GM19238 (cell line): Measurements from ENCODE around the gene TOB1.

Experiments
- DNase-seq: peaks from one replicate; pipeline ENCODE4 v3.0.0; 2011; ENCODE audit warnings: low spot score; ENCODE audit not compliant: insufficient read length

Gene TOB1

GRCh38 chr17:50832267-50832863 is 33.8 kb downstream of the TOB1 start:
- no peak for DNase-seq

- DNase-seq, result no peak
Observed at GRCh38 chr17:50831471-50831928, 34.7 kb downstream of the TOB1 start.

GRCh38 chr17:50830994-50831393 is 35.2 kb downstream of the TOB1 start:
- no peak for DNase-seq

DNA sequence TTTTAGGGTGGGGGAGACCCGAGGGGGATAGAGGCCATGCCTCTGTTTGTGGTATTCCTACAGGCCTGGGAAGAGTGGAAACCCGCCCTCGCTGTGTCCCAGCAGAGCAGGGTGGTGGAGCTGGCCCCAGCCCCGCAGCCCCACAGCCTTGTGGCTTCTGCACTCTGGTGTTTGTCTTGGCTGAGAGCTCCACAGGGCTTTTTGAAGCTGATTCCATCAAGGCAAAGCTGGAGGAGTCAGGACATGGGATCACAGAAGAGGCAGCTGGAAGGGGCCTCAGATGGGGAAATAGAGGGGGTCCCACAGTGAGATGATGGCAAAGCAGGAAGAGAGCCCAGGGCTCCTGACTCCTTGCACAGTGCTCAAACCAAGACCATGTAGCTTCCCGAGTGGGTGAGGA is 35.8 kb downstream of the TOB1 start:
- no peak for DNase-seq

DNA sequence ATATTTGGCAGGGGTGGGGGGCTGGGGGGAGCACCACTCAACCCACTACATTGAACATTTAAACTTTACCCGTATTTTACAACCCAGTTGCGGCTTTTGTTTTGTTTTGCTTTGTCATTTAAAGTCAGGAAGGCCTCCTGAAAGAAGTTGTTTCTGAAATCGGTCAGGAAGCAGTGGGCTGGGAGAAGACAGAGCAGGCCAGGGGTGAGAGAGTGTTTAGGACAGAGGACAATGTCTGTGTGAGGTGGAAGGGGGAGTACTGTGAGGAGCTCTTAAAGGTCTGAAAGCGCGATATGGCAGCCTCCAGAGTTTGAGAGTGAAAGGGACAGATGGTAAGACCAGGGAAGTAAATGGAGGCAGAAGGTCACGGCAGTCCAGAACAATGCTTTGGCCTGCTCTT is 36.8 kb downstream of the TOB1 start:
- DNase-seq, result no peak

- DNase-seq, result peak; percentile 50
Observed at GRCh38 chr17:50828508-50829170, 37.5 kb downstream of the TOB1 start.

DNA sequence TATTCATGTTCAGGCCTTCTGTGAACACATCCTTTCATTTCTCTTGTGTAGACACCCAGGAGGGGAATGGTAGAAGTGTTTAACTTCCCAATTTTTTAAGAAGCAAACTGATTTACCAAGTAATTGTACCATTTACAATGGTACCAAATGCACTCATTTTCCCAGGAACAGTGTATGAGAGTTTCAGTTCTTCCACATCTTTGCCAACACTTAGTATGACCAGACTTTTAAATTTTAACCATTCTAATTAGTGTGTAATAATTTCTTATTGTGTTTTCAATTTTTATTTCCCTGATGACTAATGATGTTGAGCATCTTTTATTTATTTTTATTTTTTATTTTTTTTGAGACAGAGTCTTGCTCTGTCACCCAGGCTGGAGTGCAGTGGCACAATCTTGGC is 41.0 kb downstream of the TOB1 start:
- DNase-seq, result no peak

GRCh38 chr17:50824429-50824828 is 41.7 kb downstream of the TOB1 start:
- no peak for DNase-seq

DNA sequence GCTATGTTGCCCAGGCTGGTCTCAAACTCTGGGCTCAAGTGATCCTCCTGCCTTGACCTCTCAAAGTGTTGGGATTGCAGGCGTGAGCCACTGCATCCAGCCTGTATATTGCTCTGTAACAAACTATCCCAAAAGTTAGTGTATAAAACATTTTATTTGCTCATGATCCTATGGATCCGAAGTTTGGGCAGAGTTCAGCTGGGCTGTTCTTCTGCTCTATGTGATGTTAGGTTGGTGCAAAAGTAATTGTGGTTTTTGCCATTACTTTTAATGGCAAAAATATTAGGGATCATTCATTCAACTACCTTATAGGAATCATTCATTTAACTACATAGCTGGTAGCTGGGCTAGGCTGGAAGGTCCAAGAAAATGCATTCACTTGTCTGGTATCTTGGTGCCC is 43.6 kb downstream of the TOB1 start:
- no peak for DNase-seq

DNA sequence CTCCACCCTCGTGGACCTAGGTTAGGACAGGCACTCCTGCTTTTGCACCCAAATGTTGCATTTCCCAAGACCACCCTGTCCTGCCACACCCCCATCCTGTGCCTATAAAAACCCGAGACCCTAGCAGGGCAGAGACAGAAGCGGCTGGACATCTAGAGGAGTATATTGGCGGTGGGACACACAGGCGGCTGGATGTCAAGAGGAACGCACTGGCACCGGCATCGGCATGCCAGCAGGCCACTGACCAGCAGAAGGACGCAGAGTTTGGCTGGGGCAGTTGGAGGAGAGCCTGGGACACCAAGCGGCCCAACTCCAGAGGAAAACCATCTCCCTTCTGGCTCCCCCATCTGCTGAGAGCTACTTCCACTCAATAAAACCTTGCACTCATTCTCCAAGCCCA is 45.5 kb downstream of the TOB1 start:
- DNase-seq, result no peak

DNA sequence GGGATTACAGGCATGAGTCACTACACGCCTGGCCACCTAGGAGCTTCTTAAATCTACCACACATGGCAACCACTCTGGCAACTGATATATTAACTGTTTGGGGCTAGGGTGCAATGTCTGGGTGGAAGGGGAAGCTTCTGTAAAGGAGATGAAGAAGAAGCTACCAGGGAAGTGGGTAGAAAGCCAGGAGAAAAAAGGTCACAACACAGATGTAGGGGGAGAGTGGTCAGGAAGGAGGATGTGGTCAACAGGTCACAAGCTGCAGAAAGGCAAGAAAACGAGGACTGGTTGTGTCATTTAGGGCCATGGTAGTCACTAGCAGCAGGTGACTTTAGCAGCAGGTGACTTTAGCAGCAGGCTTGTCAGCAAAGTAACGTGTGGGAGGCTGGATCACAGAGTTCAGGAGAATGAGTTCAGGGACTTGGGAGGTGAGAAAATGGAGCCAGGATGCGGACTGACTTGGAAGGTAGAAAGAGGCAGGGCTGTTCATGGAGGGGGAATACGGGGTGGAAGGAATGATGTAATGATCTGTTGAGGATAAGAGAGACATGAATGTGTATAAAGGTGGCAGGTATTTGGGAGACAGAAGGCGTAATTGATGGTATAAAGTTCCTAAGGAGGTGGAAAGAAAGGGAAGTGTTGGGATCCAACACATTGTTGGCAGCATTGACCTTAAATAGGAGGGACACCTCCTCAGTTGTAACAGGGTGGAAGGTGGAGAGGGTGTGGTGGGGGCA is 47.1 kb downstream of the TOB1 start:
- DNase-seq, result no peak

GRCh38 chr17:50818261-50818660 is 47.9 kb downstream of the TOB1 start:
- no peak for DNase-seq

GRCh38 chr17:50817838-50818237 is 48.3 kb downstream of the TOB1 start:
- DNase-seq, result no peak

GRCh38 chr17:50816771-50817751 is 49.1 kb downstream of the TOB1 start:
- DNase-seq, result peak; percentile 52

DNA sequence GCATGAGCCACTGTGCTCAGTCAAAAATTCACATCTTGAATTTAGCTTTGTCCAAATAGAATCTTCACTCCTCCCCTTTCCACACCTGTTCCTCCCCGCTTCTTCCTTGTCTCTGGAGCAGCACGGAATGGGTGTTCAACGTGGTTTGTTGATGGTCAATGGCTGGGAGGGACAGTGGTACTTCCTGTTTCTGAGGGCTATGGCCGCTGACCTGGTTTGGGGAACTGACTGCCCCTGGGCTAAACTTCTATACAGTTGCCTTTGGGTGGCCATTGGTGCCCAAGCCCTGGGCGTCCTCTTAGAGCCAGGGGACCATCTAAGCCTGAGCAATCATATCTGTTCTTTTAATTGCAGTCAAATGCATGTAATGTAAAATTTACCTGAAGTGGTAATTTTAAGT is 49.9 kb downstream of the TOB1 start:
- no peak for DNase-seq

- DNase-seq, result no peak
Observed at GRCh38 chr17:50815400-50815799, 50.8 kb downstream of the TOB1 start.

DNA sequence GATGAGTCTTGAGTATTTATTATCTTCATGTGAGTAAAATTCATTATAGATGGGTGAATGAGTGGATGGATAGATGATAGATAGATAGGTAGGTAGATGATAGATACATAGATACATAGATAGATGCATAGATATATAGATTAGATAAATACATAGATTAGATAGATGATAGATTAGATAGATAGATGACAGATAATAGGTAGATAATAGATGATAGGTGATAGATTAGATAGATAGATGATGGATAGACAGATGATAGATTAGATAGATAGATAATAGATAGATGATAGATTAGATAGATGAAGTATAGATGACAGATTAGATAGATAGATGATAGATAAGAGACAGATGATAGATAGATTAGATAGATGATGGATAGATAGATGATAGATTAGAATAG is 52.6 kb downstream of the TOB1 start:
- DNase-seq, result no peak
